HG03460 (cell line): ENCODE measurements around the gene RAB26.
"Not testable (repeated sequence)": the region's sequence is repeated elsewhere in the genome, so short reads cannot be mapped to it uniquely, and the experiment has no call there.

Experiments used
- ATAC-seq: cut with Tn5 transposase; IDR thresholded peaks from one replicate; pipeline ENCODE4 v1.9.1; 2021; ENCODE audit not compliant: unreplicated experiment

Gene RAB26

DNA sequence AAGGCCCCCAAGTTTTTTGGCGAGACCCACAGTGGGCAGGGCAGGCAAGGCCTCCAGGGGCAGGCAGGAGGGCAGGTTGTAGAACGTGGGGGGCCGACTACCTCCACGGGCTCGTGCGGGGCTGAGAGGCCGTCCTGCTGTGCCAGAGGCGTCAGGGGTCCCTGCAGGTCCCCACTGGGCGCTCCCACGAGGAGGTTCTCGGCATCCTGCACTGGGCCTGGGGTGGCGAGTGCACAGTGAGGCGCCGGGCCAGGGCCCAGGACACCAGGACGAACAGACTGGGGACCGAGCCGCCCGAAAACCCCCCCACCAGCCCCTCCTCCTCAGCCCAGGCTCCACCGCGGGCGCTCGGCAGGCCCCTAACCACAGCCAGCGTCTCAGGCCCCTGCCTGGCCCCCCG lies 32.0 kb upstream of the RAB26 start:
- not testable (repeated sequence) for ATAC-seq

DNA sequence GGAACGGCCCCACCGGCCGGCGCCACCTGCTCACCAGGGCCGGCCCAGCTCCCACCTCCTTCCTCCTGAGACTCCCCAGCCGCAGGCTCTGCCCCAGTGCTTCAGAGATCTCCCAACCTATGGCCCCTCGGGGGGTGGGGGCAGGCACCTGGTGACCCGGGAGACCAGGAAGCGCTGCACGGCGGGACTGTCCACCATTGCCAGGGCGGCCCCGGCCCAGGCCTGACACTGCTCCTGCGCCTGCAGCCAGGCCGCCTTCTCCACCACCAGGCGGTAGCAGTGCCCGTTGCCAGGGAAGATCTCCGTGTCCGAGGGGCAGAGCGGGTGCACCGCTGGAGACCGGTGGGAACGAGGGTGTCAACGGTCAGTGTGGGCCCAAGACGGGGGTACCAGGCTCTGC lies 31.1 kb upstream of the RAB26 start:
- not testable (repeated sequence) for ATAC-seq

DNA sequence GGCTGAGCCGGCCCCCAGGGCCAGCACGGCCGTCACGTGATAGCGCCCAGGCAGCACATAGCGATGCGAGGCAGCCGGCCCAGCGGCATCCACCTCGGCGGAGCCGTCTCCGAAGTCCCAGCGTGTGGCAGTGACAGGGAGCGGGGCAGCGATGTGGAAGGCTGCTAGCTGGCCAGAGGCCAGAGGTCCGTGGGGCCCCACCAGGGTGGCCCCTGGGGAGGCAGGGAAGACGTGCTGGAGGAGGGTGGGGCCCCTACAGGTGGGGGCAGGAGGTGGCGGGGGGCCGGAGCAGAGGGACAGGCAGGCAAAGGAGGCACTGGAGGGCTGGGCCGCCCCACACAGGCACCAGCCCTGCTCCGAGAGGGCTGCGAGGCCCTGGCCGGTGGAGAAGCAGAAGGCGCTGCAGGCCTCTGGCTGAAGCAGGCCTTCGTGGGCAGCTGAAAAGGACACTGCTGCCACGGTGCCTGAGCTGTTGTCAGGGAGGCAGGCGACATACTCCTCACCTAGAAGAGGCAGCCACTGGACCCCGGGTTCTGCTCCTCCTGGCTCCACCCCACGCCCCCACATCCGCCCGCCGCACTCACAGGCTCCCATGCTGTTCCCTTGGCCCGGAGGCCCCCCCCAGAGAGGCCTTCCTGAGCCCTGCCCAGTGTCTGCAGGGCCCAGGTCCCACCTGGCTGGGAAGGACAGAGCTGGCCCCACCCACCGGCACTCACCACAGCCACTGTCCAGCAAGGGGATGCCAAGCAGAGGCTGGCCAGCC lies 30.3 kb upstream of the RAB26 start:
- ATAC-seq: not testable (repeated sequence)

DNA sequence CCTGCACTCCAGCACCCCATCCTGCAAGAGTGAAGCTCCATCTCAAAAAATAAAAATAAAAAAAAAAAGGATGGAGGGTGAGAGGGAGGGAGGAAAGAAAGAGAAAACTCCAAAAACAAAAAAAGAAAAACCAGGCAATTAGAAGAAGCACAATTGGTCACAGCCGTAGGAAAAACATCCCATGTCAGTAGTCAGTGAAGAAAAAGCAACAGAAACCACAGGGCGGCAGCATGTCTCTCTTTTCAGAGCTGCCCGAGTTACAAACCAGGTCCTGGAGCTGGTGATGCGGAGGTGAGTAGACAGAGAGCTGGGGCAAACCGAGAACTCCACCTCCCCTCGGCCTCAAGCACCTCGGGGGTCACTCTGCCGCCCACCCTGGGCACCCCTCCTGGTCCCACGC lies 27.1 kb upstream of the RAB26 start:
- not testable (repeated sequence) for ATAC-seq

DNA sequence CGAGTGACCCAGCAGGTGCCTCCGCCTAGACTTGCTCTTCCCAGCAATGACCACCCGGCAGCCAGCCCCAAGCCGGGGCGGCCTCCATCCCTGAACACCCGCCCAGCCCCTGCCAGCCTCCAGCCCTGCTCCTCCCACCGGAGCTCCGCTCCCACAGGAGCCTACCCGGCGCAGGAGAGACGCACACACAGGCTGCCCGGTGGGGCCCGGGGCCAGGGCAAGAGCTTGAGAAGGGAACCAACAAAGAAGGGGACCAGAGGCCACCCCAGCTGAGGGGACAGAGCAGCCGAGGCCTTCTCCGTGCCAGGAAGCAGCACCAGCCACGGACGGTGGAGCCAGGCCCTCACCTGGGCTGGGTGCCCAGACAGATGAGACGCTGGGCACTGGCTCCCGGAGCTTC lies 26.6 kb upstream of the RAB26 start:
- no peak for ATAC-seq

DNA sequence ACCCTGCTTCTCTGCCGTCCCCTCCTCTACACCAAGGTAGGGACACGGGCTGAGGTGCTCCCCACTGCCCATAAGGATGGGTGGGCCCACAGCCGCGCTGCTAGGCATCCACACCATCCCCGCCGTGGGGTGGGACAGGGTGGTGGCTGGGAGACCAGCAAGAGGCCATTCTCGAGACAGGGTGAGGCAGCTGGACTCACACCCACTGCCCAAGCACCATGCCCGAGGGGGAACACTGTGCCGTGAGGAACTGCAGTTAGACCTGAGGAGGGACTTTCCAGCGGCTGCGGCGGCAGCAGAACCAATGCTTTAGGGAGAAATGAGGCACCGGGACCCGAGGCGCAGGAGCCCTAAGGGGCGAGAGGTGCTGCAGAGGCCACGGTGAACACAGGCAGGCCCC lies 26.0 kb upstream of the RAB26 start:
- no peak for ATAC-seq

DNA sequence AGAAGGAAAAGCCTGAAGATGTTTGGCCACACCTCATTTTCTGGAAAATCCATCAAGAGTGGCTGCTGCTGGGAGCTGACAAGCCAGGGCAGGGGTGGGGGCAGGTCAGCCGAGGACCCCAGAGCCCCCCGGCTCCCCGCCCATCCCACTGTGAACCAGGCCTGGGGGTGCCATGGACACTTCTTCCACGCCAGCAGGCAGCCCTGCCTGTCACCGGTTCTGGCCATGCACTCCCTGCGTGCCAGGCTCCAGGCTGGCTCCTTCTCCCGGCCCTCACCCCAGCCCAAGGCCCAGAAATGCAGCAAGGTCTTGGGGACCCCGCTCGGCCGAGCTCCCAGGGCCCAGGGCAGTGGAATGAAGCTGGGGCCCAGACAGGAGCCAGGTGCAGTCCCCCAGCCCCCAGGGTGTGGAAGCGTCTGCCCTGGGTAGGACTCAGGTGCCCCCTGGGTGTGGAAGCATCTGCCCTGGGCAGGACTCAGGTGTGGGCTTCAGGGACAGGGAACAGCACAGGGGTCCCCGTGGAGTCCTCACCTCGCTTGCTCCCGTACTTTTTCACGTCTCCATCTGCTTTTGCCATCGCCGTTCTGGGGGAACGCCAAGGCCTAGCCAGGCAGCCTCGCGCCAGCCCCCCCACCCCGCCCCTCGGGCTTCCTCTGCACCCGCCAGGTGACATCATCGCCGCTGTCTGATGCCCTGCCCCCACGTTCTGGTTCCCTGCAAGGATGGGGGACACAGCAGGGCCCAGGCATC lies 25.3 kb upstream of the RAB26 start:
- not testable (repeated sequence) for ATAC-seq

DNA sequence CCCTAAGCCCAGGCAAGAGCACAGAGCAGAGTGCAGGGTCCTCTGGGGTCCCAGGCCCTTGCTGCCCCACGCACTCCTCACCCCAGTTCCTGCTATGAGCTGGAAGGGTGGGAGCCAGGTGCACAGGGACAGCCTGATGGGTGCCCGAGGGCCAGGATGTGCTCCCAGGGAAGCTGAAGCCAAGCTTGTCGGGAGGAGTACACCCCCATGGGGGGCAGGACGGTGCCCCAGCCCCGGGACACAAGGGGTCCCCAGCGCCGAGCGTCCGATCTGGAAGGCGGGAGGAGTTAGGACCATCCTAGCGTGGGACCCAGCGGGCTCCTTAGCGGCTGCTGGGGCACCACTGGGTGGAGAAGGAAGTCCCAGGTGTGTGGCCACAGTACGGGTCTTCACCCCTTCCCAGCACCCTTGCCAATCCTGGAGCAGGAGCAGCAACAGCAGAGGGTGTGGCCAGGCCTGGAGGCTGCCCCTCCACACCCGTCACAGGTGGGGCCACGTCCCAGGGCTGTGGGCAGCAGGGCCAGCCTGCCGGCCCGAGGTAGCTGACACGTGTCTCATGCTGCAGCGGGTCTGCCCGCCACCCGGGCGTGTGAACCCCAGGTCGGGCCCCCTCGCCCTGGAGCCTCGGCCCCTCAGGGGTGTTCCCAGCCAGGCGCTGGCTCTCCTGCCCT lies 24.6 kb upstream of the RAB26 start:
- not testable (repeated sequence) for ATAC-seq

DNA sequence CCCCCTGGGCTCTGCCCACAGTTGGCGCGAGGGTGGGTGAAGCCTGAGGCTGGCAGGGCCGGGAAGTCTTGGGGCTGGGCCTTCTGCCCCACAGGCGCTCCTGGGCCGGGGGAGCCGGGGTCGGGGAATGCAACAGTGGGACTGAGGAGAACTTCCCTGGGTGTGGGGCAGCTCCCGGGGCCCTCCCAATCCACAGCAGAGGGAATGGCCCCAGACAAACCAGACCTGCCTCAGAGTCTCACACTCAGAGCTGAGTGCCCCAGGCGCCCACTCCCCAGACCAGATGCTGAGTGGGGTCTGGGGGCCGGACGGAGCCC lies 24.1 kb upstream of the RAB26 start:
- not testable (repeated sequence) for ATAC-seq

DNA sequence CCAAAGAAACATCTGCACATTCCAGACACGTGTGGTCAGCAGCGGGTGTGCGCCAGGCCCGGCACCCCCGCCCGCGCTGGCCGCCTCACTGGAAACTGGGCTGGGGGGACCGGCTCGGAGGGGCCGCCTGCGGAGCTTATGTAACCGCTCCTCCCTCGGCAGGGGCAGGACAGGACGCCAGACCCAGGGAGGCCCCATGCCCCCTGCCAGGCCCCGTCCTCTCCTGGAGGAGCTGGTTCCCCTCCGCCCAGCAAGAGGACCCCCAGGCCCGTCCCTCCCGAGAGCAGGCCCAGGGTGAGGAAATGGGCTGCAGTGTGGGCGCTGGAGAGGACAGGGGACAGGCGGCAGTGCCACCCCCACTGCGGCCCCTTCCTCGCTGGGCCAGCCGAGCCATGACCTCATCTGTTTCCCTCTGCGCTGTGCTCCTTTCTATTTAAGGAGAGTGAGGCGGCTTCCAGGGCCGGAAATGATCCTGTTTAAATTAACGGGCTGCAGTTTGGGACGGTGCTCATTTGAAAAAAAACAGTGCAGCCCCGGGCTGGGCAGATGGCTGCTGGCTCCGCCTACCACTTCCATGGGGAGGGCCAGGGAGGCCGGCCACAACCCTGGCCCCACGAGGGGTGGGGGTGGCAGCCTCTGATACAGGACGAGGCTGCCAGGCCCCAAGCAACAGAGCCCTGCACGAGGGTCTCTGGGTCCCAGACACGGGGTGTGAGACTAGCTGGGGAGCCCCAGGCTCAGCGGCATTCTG lies 23.6 kb upstream of the RAB26 start:
- ATAC-seq: not testable (repeated sequence)

DNA sequence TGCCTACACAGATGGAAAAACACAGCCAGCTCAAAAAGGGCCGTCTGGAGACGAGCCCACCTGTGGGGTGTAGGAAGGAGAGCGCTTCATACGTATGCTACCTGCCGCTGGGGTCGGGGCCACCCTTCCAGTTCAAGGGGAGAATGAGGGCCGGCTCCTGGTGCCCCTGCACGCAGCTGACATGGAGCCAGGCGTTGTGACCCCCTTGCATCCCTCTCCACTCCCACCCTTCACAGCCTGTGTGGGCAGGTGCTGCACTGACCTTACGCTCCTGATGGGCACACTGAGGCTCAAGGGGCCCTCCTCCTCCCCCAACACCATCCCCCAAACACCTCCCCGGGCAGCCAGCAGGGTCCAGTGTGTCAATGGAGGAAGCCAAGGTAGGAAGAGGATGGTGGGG lies 22.8 kb upstream of the RAB26 start:
- ATAC-seq: not testable (repeated sequence)

DNA sequence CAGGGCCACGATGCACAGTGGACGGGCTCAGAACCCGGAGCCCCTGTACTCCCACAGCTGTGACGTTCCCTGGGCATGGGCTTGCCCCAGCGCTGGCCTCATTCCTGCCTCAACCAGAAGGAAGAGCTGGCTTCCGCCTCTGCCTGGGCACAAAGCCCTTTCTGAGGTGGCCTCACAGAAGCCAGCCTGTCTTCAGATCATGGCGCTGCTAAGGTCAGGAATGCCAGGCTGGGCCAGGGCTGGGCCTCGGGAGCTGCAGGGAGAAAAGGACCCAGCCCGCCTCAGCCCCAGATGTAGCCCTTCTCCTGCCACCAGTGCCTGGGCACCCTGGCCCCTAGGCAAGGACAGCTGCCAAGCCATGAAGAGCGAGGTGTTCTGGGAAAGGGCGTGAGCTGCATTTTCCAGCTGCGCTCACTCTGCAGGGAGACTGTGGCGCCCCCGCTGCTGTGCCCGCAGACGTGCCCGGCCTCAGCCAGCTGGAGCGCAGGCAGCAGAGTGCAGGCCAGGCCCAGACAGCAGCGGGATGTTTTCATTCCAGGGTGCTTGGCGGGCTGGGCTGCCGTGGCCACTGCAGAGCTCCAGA lies 22.2 kb upstream of the RAB26 start:
- not testable (repeated sequence) for ATAC-seq

DNA sequence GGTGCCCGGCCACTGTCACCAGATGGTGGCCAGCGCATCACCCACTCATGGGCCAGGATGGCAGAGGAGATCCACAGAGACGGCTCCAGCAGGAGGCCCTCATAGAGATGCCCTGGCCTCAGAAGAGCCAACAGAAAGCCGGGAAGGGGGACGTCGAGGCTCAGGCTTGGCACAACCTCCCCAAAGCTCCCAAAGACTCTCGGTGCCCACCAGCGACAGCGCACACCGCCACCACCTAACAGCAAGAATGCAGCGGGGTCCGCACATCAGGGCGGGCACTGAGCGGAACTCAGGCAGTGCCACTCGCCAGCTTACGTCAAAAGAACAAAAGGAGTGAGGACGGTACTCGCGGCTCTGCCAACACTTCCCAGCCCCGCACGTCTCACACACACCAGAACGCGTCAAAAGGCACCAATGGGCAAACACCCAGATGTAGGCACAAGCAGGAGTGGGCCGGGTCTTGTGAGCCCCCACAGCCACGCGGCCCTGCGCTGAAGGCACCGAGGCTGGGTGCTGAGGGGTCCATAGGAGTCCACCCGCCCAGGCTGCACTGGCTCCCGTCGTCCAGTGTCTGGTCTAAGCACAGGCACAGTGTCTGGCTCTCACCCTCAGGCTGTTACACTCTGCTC lies 21.4 kb upstream of the RAB26 start:
- ATAC-seq: not testable (repeated sequence)

DNA sequence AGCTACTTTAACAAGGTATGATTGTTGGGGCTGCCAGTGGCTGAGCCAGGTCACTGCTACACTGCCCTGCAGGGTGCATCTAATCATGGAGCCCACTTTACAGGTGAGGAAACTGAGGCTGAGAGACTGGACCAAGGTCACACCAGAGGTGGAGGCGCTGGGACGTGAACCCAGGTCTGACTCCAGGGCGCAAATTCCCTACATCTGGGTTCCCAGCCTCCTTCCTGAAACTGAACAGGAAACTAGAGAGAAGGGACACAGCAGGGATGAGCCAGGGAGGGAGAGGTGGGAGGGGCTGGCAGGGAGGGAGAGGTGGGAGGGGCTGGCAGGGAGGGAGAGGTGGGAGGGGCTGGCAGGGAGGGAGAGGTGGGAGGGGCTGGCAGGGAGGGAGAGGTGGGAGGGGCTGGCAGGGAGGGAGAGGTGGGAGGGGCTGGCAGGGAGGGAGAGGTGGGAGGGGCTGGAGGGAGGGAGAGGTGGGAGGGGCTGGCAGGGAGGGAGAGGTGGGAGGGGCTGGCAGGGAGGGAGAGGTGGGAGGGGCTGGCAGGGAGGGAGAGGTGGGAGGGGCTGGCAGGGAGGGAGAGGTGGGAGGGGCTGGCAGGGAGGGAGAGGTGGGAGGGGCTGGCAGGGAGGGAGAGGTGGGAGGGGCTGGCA lies 20.7 kb upstream of the RAB26 start:
- not testable (repeated sequence) for ATAC-seq

DNA sequence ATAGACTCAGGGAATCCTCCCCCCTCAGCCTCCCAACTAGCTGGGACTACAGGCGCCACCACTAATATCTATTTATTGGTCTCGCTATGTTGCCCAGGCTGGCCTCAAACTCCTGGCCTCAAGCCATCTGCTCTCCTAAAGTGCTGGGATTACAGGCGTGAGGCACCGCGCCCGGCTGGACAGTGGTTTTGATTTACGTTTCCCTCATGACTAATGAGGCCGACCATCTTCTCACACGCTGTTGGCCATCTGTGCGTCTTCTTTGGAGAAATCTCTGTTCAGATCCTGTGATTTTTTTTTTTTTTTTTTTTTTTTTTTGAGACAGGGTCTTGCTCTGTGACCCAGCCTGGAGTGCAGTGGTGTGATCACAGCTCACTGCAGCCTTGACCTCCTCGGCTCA lies 19.2 kb upstream of the RAB26 start:
- not testable (repeated sequence) for ATAC-seq

DNA sequence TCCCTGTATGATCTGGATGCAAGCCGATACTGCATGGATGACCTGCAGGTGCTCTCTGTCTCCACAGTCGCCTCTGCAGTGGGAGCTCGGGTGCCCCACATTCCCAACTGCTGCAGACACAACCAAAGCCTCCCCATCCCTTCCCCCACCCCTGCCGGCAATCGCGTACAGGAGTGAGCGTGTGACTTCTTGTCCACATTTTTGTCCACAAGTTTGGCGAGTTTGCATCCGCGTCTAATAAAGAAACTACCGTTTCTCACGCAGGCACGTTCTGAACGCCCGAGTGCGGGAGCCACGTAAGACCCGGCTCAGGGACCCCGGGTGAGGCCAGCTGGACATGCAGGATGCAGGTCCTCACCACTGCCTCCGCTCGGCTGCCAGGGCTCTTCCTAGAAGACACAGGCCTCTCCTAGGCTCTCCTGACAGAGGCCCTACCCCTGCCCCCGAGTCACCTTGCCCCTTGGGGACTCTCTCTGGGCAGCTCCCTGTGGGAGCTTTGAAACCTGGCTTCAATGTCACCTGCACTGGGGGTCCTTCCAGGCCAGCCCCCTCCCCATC lies 18.5 kb upstream of the RAB26 start:
- not testable (repeated sequence) for ATAC-seq

DNA sequence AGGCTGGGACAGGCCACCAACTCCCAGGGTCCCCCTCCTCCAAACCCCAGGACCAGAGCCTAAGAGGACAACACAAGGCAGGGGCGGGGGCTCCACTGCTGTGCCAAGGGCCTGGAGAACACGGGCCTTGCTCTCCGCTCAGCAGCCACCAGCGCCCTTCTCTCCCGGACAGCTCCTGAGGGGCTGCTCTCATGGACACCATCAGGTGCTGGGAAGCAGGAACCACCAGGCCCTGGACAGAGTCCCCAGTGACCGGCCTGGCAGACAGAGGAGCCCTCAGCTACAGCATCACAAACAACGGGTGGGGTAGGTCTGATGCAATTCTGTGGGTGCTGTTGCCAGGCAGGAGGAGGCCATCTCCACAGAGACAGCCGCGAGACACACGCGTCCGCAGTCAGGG lies 14.6 kb upstream of the RAB26 start:
- ATAC-seq: not testable (repeated sequence)

DNA sequence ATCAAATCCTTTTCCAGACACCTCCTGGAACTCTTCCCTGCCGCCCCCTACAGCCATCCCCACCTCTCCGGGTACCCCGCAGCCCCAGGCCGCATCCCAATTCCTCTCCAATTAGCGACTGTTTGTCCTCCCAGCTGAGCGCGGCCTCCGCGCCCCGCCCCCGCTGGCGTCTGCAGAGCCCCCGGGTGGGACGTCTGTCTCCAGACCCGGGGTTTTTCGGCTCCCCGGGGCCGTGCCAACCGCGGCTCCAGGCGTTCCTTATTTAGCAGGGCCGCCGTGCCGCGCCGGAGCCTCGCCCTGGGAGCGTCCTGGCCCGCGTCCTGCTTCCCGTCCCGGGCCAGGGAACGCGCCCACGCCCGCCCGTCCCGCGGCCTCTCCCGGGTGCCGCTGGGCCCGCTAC lies 13.4 kb upstream of the RAB26 start:
- ATAC-seq: not testable (repeated sequence)

DNA sequence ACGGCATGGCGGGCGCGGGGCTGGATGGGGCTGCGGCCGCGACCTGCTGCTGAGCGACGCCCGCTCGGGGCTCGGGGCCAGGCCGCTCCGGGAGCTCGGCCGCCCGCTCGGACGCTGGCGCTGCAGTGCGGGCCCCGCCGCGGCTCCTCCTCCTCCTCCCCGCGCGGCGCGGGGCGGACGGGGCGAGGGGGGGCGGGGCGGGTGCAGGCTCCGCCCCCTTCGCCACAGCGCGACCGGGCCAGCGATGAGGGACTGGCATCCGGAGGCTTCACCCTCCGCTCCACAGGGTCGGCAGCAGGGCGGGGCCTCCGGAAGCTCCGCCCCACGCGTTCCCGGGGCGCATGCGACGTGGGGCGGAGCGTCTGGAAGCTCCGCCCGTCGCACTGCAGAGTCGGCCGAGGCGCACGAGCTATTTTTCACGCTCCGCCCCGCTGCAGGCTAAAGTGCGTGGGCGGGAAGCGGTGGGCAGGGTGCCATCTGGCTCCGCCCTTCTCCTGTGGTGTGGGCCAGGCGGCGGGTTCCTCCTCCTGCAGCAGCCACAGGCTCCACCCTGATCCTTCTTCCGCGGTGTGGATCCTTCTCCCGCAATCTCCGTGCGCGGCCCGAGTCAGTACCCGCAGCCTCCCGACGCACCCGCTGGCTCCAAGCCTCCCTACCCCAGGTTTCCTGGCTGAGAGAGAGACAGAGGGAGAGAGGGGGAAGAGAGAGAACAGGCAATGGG lies 12.5 kb upstream of the RAB26 start, which contains the start of gene PKD1:
PKD1 (minus strand) TSS at position 129 of the 721 bp plus-strand sequence. CDS start 209 bp downstream, outside the sequence.
- ATAC-seq: not testable (repeated sequence)
